ENCODE data around the gene HOXA6. TPM values are rescaled to one million over a fixed set of nuclear protein-coding genes. Genes with fewer than 3 reads are reported as not detected.
A peak's percentile ranks its signal among the peaks of the same experiment; 100 is the strongest.

HOXA6 gene
- total and polyA plus RNA-seq, 2 donors (not counting 3 experiments of a cell fraction or from before 2014, with no cell fraction given) = 10.0 to 20.7 TPM

DNA sequence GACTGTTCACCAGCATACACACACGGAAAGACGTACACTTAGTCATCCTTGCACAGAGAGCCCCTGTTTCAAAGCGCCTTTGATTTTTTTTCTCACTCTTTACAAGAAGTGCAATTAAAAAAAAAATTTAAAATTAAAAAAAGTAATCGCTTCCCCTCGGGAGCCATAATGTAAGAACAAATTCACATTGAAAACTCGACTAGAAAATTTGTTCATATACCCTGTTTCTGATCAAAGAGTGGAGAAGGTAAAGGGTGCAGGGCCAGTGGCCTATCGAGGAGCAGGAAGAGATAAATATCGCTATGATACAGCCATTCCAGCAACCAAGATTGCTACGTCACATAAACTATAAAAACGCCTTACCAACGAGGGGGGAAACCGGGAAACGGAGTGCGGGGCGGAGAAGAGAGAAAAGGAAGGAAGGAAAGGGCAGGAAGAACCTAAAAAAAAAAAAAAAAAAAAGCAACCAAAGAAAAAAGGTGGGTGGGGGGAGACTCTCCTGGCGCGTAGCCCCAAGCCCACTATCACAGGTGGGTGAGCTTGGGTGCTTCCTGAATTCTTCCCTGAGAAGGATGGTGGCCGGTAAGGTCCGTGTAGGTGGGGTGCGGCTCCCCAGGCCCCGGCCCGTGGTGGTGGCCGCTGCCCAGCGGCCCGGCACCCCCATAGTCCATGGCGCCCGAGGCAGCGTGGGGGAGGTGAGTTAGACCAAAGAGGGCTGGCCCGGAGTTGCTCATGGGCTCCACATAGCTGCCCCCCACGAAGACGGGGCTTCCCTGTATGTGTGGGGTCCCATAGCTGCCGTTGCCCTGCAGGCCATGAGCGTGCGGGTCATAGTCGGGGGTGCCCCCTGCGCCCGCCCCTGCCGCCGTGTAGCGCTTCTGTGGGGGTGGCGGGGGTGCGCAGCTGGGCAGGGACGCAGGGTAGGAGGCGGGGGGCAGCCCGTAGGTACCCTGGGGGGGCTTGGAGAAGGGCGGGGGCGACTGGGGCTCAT, 39.9 kb downstream of the HOXA6 start:
- H3K79me2 ChIP-seq (ENCODE audit: control insufficient read depth, insufficient read depth, low read length) = peaks cover 77% of the 10 kb centered on the region
- CTCF ChIA-PET = interaction anchor here (1.4 to 5.4 kb wide), 7 partner anchors 9 to 253 kb away, joined by 4 to 70 read pairs (median 12); partner anchors contain the start of genes HOXA1 and HOXA4

More for the DNA sequence above, 39.9 kb downstream of the HOXA6 start:
- no peaks in the 10 kb centered on the region for H3K9me1 ChIP-seq (replicated peaks; ENCODE audit: control insufficient read depth, extremely low read depth, insufficient read depth, low read length)
- no TSS peak for BruUV-seq (replicated peaks)
- H3K4me3 ChIP-seq (replicated peaks in 1 of 3; ENCODE audit: insufficient read depth in 1 of 3, low read depth in 1 of 3, low read length in 3 of 3) = peak overlapping the region in 2 of 3 experiments; percentile 13 to 32
- FAIRE-seq (peak; percentile 49), DNase-seq (ENCODE audit: low read depth, low spot score) (peak; percentile 66)
- TF ChIP-seq GATA2 (IDR thresholded peaks at IDR 0.05; ENCODE audit: insufficient read depth, insufficient read length, low read depth, low read length) (peak; percentile 86), POLR2AphosphoS5 (IDR thresholded peaks at IDR 0.05; ENCODE audit: insufficient read depth, low read depth, low read length) (no peak), JUN (IDR thresholded peaks at IDR 0.05; ENCODE audit: borderline replicate concordance, insufficient read depth, insufficient read length, low read depth) (no peak), EZH2 (IDR thresholded peaks at IDR 0.05; ENCODE audit: borderline replicate concordance, low read depth, low read length, severe bottlenecking) (no peak), CTCF (IDR thresholded peaks at IDR 0.05; ENCODE audit: extremely low read depth in 1 of 2, insufficient read depth in 1 of 2, low read depth in 1 of 2, low read length in 2 of 2) (no peak), MYC (IDR thresholded peaks at IDR 0.05; ENCODE audit: low read depth, low read length) (no peak), MAX (IDR thresholded peaks at IDR 0.05; ENCODE audit: insufficient read depth, insufficient read length) (no peak), POLR2A (IDR thresholded peaks at IDR 0.05; ENCODE audit: low read depth, low read length) (peak; percentile 4), FOS (IDR thresholded peaks at IDR 0.05; ENCODE audit: borderline replicate concordance, insufficient read depth, low read length) (peak; percentile 36)
- no peaks in the 10 kb centered on the region for H4K20me1 ChIP-seq (replicated peaks; ENCODE audit: control insufficient read depth, extremely low read depth, insufficient read depth, low read length)
- H3K4me2 ChIP-seq (ENCODE audit: insufficient read depth, low read length) = peak overlapping the region; percentile 73
- H2AFZ ChIP-seq (ENCODE audit: low read depth, low read length) = no peak overlapping the region
- H3K36me3 ChIP-seq (ENCODE audit: control insufficient read depth in 2 of 2, extremely low read depth in 1 of 2, insufficient read depth in 2 of 2, low read length in 2 of 2) = peaks cover 0 to 5% of the 10 kb centered on the region in 2 experiments
- no peaks in the 10 kb centered on the region for H3K9me3 ChIP-seq (replicated peaks; ENCODE audit: control insufficient read depth, insufficient read depth, low read length)
- peaks cover 96% of the 10 kb centered on the region for H3K4me1 ChIP-seq (ENCODE audit: control insufficient read depth, extremely low read depth, insufficient read depth, low read length)
- POLR2A ChIA-PET = interaction anchor here (1.4 kb wide), 1 partner anchor 13 kb away, joined by 3 read pairs; no protein-coding TSS in a partner anchor
- dilution Hi-C loops (cut with MboI; ENCODE audit: extremely low pct_ligation_motif_present, low sequenced_read_pairs) = no loop called here
- H3K27ac ChIP-seq (ENCODE audit: insufficient read depth, low read depth, low read length) = peak overlapping the region; percentile 88
- intact Hi-C loops (cut with micrococcal nuclease) = loop anchor here (5.0 kb wide), 1 partner anchor 905 kb away; the partner anchor contains the start of genes CBX3 and HNRNPA2B1
- H3K27me3 ChIP-seq (ENCODE audit: control insufficient read depth in 2 of 2, insufficient read depth in 2 of 2, low read length in 2 of 2) = no peaks in the 10 kb centered on the region
- H3K9ac ChIP-seq (replicated peaks; ENCODE audit: extremely low read depth, insufficient read depth, low read length) = peak overlapping the region; percentile 69

Measured in endothelial cell of umbilical vein (primary cell).